Mucosa of rectum (tissue), 2 donors: Measurements from ENCODE around the gene PRKAG2.

Experiments
- H3K27ac ChIP-seq, 2 donors: one replicate each; pipeline ENCODE4 v1.7.0; 2013; ENCODE audit warnings: inconsistent platforms in 2 of 2, low read depth in 2 of 2, low read length in 2 of 2
- H3K27me3 ChIP-seq, 2 donors: one replicate each; pipeline ENCODE4 v1.7.0; 2013; ENCODE audit warnings: low read length in 2 of 2; ENCODE audit not compliant: control insufficient read depth in 2 of 2, insufficient read depth in 2 of 2
- H3K36me3 ChIP-seq, 2 donors: one replicate each; pipeline ENCODE4 v1.7.0; 2013; ENCODE audit warnings: low read length in 2 of 2; ENCODE audit not compliant: control insufficient read depth in 2 of 2, insufficient read depth in 2 of 2
- H3K4me1 ChIP-seq, 2 donors: one replicate each; pipeline ENCODE4 v1.7.0; 2013; ENCODE audit warnings: low read length in 2 of 2, mild to moderate bottlenecking in 1 of 2; ENCODE audit not compliant: control insufficient read depth in 2 of 2, insufficient read depth in 2 of 2
- H3K4me3 ChIP-seq, 2 donors: one replicate each; pipeline ENCODE4 v1.7.0; 2013; ENCODE audit warnings: low read length in 2 of 2
- H3K9ac ChIP-seq, 2 donors: one replicate each; pipeline ENCODE4 v1.7.0; 2013; ENCODE audit warnings: low read length in 2 of 2, low read depth in 1 of 2, mild to moderate bottlenecking in 1 of 2
- H3K9me3 ChIP-seq, 2 donors: one replicate each; pipeline ENCODE4 v1.7.0; 2013; ENCODE audit warnings: low read length in 2 of 2; ENCODE audit not compliant: control insufficient read depth in 2 of 2
- donor health status: healthy.
- donor health status: Normal muscosa, but diverticular disease.

Gene PRKAG2

DNA sequence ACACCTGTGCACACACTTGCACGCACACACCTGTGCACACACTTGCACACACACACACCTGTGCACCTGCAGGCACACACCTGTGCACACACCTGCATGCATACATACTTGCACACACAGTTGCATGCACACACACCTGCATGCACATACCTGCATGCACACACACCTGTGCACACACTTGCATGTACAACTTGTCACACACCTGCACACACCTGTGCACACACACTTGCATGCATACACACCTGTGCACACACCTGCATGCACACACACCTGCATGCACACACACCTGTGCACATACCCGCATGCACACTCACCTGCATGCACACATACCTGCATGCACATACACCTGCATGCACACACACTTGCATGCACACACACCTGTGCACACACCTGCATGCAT is 207.2 kb downstream of the PRKAG2 start:
- Histone ChIP-seq H3K4me3 (no peak overlapping the region), H3K4me1 (no peaks in the 10 kb centered on the region), H3K27me3 (no peaks in the 10 kb centered on the region), H3K36me3 (peaks cover 3 to 11% of the 10 kb centered on the region in 2 donors), H3K9ac (no peak overlapping the region), H3K27ac (no peak overlapping the region), H3K9me3 (no peaks in the 10 kb centered on the region)

DNA sequence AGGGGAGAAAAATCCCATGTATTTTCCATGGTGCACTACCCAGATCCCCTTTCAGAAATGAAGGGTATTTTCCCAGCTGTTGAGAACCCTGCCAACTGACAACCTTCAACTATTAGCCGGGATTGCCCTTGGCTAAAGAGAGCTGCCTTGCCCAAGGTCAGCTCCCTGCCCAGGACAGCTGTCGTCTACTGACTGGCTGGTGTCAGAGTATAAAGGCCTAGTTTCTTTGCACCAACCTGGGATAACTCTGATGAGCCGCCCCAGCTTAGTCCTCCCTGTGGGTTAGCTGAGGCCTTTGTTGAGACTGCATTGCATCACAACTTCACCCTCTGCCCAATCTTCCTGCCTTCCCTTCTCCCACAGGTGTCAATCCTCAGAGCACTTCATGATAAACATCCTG is 210.0 kb downstream of the PRKAG2 start:
- Histone ChIP-seq H3K36me3 (no peaks in the 10 kb centered on the region), H3K27ac (no peak overlapping the region), H3K9ac (no peak overlapping the region), H3K9me3 (no peaks in the 10 kb centered on the region), H3K4me1 (no peaks in the 10 kb centered on the region), H3K4me3 (no peak overlapping the region), H3K27me3 (no peaks in the 10 kb centered on the region)

DNA sequence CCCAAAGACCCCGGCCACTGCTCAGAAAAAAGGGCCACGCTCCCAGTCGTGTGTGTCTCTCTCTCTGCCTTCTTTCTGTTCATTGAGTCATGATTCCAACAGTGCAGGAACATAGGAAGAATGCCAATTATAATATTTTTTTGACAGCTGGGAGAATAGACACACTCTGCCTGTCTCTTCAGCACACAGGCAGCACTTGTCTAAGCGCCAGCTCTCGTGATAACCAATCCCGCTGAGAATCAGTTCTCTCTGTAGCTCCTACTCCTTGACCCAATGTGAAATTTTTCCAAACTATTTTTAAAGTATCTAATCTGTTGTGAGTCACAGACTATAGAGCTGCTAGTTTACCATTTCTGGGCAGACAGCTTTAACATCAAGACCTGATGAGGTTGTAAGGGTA is 211.5 kb downstream of the PRKAG2 start:
- Histone ChIP-seq H3K36me3 (no peaks in the 10 kb centered on the region), H3K4me1 (no peaks in the 10 kb centered on the region), H3K9me3 (no peaks in the 10 kb centered on the region), H3K4me3 (no peak overlapping the region), H3K27ac (no peak overlapping the region), H3K27me3 (no peaks in the 10 kb centered on the region), H3K9ac (no peak overlapping the region)

DNA sequence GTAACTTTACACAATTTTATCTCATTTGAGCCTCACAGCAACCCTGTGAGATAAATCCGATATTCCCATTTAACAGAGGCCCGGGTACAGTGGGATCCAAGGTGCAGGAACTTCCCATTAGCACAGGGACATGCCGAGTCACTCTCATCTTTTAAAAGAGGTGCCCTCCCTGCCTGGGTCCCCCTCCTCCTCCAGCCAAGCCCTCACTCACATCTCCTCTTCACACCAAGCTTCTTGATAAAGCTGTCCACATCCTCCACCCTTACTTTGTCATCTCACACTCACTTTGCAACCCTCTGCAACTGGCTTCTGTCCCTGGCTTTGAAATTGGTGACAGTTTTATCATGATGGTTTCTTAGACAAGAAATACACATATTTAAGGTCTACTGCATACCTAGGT is 212.6 kb downstream of the PRKAG2 start:
- H3K27me3 ChIP-seq: no peaks in the 10 kb centered on the region
- H3K36me3 ChIP-seq: no peaks in the 10 kb centered on the region
- H3K4me3 ChIP-seq: no peak overlapping the region
- no peaks in the 10 kb centered on the region for H3K9me3 ChIP-seq
- no peaks in the 10 kb centered on the region for H3K4me1 ChIP-seq
- no peak overlapping the region for H3K27ac ChIP-seq
- no peak overlapping the region for H3K9ac ChIP-seq

DNA sequence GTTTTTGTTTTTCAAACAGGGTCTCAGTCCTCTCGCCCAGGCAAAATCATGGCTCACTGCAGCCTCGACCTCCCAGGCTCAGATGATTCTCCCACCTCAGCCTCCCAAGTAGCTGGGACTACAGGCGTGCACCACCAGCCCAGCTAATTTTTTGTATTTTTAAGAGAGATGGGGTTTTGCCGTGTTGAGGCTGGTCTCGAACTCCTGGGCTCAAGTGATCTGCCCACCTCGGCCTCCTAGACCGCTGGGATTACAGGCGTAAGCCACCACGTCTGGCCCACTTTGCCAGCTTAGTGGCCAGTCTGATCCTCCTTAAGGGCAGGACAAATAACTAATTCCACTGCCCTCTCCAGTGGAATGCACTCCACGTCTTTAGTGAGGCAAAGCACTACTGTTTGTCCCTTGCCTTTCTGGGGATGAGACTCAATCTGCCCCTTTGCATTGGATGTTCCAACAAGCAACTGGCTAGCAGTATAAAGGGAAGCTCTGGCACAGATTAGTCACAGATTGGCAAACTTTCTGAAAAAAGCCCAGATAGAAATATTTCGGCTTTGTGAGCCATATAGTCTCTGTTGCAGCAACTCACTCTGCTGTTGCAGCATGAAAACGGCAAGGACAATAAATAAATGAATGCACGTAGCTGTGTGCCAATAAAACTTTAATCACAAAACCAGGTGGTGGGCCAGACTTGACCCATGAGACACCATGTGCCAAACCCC is 213.4 kb downstream of the PRKAG2 start:
- Histone ChIP-seq H3K36me3 (no peaks in the 10 kb centered on the region), H3K9me3 (no peaks in the 10 kb centered on the region), H3K4me3 (no peak overlapping the region), H3K4me1 (no peaks in the 10 kb centered on the region), H3K27me3 (no peaks in the 10 kb centered on the region), H3K9ac (no peak overlapping the region), H3K27ac (no peak overlapping the region)

DNA sequence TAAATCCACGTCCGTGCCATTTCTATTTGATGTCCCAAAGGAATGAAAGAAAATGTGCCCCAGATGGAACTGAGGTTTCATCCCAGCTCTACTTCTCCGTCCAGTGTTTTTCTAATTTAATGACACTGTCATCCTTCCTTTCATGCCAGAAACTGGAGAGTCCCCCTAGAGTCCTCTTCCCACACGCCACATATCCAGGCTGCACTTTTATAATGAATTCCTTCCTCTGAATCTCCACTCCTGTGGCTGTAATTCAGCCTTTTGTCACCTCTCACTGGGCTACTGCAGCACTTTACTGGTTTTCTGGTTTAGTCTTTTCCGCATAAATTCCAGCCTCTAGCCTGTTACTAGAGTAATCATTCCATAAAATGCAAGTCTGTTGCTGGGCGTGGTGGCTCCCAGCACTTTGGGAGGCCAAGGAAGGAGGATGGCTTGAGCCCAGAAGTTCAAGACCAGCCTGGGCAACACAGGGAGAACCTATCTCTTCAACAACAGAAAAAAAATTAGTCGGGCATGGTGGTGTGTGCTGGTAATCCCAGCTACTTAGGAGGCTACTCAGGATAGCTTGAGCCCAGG is 214.6 kb downstream of the PRKAG2 start:
- Histone ChIP-seq H3K9ac (no peak overlapping the region), H3K4me1 (no peaks in the 10 kb centered on the region), H3K27ac (no peak overlapping the region), H3K36me3 (no peaks in the 10 kb centered on the region), H3K9me3 (no peaks in the 10 kb centered on the region), H3K27me3 (no peaks in the 10 kb centered on the region), H3K4me3 (no peak overlapping the region)

DNA sequence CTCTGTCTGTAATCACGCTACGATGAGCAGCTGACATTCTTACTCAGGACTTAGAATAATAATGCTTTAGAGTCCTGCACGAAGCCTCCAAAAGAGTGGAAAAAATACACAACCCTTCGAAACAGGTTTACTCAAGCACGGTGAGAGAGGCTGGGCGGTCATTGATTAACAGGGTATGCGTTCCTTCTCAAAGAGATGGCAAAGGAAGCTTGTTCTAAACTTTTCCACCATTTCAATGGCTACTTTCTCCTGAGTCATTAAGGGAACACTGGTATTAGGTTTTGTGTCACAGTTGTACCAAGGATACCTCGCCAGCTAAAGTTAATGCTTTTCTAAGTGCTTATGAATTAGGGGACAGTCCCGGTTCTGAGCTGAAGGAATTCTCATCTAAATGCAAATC is 215.3 kb downstream of the PRKAG2 start:
- H3K36me3 ChIP-seq: no peaks in the 10 kb centered on the region
- H3K9me3 ChIP-seq: no peaks in the 10 kb centered on the region
- no peak overlapping the region for H3K9ac ChIP-seq
- H3K27me3 ChIP-seq: no peaks in the 10 kb centered on the region
- no peak overlapping the region for H3K4me3 ChIP-seq
- H3K27ac ChIP-seq: no peak overlapping the region
- H3K4me1 ChIP-seq: no peaks in the 10 kb centered on the region

DNA sequence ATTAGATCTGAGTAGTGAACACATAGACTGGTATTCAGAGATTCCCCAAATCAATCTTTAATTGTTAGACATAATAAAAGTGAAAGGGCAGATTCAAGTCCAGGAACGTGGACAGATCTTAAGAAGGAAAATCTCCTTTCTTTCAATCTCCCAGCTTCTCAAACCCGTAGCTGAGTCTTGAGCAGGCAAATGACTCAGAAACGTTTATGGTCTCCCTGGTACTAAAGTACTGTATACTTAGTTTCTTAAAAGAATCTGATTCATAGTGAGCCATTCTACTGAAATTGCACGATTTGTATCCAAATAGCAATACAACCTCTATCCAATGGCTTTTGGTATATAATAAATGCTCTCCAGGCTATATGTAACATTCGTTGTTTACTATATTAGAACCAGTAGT is 216.8 kb downstream of the PRKAG2 start:
- H3K9ac ChIP-seq: no peak overlapping the region

DNA sequence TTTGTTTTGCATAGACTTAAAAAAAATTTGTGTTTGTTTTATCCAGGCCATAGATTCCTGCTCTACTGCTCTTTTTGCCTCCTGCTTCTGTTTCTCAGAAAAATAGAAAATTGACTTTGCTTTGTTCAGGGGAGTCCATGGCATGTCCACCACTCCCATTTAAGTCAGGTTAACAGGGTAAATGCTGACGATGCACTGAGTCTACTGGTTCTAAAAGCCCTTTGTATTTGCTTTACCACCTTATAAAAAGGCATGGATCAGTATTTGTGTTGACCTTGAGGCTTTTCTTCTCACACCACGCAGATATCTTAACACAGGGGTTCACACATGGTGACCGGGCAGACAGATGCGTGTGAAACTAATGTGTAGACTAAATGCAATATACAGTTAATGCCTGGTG is 217.7 kb downstream of the PRKAG2 start:
- Histone ChIP-seq H3K27me3 (no peaks in the 10 kb centered on the region), H3K36me3 (no peaks in the 10 kb centered on the region), H3K9ac (no peak overlapping the region), H3K4me3 (no peak overlapping the region), H3K9me3 (no peaks in the 10 kb centered on the region), H3K4me1 (no peaks in the 10 kb centered on the region), H3K27ac (no peak overlapping the region)

More for the DNA sequence above, 216.8 kb downstream of the PRKAG2 start:
- Histone ChIP-seq H3K27me3 (no peaks in the 10 kb centered on the region), H3K9me3 (no peaks in the 10 kb centered on the region), H3K4me1 (no peaks in the 10 kb centered on the region), H3K4me3 (no peak overlapping the region), H3K27ac (no peak overlapping the region), H3K36me3 (no peaks in the 10 kb centered on the region)

DNA sequence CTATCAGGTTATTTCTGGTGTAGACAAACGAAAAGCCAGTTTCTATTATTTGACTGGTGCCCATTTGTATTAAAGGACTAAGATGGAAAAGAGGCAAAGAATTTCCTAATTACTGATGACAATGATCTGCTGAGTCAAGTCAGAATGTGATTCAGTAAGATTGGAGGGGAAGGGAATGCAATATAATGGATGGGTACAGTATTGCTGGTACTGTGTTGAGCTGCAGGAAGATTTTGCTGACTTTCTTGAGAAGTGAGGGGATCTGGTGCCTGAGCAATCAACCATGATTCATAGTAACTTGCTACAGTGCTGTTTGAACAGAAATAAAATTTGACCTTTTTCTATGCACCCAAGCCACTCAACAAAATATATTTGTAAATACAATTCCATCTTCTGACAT is 218.1 kb downstream of the PRKAG2 start:
- H3K27me3 ChIP-seq: no peaks in the 10 kb centered on the region
- H3K4me3 ChIP-seq: no peak overlapping the region
- no peaks in the 10 kb centered on the region for H3K36me3 ChIP-seq
- H3K4me1 ChIP-seq: no peaks in the 10 kb centered on the region
- H3K9ac ChIP-seq: no peak overlapping the region
- H3K27ac ChIP-seq: no peak overlapping the region
- H3K9me3 ChIP-seq: no peaks in the 10 kb centered on the region
